ENCODE measurements around the gene CHFR.
"Not testable (repeated sequence)": the region's sequence is repeated elsewhere in the genome, so short reads cannot be mapped to it uniquely, and the experiment has no call there.

CHFR gene

GRCh38 chr12:132839558-132840235, 47.7 kb downstream of the CHFR start:
- FAIRE-seq = no peak

DNA sequence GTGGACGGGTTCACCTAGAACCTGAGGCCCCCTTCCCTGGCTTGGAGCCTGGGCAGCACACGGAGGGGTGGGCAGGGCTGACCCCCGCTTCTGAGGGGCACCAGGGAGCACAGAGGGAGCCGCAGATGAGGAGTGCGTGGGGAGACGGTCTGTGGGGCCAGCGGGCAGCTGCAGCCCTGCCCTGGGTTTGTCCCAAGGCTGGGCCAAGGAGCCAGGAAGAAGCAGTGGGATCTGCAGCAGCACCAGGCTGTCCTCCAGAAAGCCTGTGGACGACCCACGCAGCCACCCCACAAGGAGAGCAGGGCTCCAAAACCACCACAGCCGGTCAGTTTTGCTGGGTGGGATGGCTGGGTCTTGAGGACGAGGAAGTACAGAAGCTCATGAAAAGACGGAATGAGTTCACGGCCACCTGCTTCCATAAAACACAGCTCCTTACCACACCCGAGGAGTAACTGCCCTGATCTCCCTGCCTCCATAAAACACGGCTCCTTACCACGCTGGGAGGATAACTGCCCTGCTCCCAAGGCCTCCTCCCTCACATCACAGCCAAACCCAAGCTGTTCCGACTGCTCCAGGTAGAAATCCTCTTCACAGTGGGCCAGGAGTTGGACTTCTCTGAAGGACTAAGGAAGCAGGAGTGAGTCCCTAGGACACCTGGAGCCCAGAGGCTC, 48.9 kb downstream of the CHFR start:
- no peak for FAIRE-seq

DNA sequence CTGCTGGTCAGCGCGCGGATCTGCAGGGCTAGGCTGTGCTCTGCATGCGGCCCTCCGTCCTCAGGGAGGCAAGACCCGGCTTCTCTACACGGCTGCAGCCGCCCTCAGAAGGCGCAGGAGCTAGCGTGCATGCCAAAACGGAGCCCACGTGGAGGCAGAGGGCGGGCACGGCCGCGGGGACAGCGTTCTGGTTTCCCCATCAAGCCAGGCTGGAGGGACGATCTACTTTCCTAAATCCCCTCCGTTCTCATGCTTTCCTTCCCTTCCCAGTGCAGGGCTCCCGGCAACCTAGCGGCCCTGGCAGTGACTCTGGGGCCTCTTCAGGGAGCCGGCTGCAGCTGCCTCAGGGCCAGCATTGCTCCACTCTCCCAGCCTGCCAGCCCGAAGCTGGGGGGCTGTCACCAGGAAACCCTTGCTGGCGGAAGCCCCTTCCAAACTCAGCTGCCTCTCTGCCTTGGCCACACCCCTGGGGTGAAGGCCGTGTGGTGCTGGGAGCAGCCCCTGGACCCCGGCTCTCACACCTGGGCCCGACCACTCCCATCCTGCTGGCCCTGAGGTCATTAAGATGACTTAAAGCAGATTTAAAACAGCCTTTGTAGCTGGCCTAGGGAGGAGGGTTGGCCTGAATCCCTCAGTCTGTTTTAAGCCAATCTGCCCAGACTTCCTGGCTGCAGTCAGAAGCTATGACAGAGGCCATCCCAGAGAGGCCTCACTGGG, 49.6 kb downstream of the CHFR start:
- FAIRE-seq = no peak

DNA sequence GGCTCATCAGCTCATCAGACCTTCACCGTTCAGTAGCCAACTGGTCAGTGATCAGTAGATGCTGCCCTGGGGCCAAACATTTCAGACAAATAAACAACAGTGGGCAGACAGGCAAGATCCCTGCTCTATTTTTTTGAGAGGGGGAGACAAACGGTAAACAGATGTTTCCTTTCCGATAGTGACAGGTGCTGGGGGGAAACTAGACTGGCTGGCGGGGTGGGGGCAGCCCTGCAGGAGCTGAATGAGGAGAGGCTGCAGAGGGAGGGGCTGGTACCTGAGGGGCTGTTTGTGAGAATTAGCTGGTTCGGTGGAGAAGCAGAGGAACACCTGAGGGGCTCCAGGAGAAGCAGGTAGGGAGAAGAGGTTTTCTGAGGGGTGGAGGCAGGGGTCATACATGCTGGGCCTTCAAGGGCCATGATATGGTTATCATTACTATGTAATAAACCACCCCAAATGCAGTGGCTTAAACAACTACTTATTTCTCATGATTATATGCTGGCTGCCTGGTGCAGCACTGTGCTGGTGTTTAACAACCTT, 50.5 kb downstream of the CHFR start:
- FAIRE-seq = no peak

- not testable (repeated sequence) for FAIRE-seq
These were observed 51.2 kb downstream of the CHFR start for GRCh38 chr12:132836230-132836629.

- FAIRE-seq = no peak
These were observed 52.1 kb downstream of the CHFR start for GRCh38 chr12:132835076-132836025.

DNA sequence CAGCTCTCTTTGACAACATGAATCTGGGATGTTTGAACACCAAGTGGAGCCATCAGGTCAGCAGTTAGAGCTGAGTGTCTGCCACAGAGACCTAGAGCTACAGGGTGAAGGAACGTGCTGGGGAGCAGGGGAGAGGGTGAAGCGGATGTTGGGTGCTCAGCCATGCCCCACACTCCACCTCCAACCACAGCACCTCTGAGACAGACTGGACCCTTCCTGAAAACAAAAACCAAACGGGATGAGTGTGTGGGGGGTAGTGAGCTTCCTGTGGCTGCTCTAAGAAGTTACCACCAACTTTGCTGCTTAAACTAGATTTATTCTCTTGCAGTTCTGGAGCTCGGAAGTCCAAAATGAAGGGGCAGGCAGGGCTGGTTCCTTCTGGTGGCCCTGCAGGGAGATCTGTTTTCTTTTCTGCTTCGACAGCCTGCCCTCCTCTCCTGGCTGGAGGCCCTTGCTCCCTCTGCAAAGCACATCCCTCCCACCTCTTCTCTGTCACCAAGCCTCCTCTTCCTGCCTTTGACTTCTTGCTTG, 53.2 kb downstream of the CHFR start:
- no peak for FAIRE-seq

GRCh38 chr12:132833341-132833740, 54.1 kb downstream of the CHFR start:
- no peak for FAIRE-seq

- no peak for FAIRE-seq
These were observed 55.6 kb downstream of the CHFR start for GRCh38 chr12:132831771-132832170.

DNA sequence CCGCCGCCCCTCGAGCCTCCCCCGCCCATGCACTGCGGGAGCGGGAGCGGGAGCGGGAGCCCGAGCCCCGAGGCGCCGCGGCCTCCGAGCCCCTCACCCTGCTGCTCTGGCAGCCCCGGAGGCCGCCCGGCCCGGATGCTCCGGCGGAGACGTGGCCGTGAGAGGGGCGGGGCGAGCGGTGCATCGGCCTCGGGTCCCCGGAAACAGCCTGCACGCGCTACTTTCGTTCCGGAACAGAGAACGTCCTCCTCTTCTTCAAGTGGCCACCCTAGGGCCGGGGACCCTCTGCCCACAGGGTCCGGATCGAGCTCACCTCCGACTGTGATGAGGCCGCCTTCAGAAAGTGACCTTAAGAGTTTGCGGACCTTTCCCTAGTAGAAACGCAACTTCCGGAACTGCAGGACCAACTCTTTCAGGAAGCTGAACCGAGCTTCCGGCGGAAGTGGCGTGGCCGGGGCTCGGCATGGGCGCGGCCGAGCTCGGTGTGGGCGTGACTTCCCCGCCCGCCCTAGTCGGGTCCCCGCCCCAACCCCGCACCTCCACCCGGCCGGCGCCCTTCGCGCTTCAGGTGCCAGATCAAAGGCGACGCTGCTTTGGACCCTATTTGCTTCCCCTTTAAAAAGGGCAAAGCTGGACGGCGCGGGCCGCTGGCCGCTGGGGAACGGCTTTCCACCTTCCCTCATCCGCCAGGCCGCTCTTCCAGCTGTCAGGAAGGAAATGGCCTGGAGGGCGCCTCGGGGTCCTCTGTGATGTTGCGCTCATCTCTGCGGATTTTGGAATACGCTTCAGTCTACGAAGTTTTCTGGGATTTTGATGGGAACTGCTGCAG, 58.5 kb downstream of the CHFR start, which contains the start of gene GOLGA3:
Gene GOLGA3 (minus strand): TSS at position 164 of the 829 bp plus-strand sequence. CDS start 6,741 bp downstream, outside the sequence.
- no peak for FAIRE-seq

GRCh38 chr12:132827763-132828703, 59.4 kb downstream of the CHFR start:
- no peak for FAIRE-seq

- no peak for FAIRE-seq
These were observed 61.5 kb downstream of the CHFR start for GRCh38 chr12:132825861-132826260.

- no peak for FAIRE-seq
These were observed 62.3 kb downstream of the CHFR start for GRCh38 chr12:132825089-132825488.

DNA sequence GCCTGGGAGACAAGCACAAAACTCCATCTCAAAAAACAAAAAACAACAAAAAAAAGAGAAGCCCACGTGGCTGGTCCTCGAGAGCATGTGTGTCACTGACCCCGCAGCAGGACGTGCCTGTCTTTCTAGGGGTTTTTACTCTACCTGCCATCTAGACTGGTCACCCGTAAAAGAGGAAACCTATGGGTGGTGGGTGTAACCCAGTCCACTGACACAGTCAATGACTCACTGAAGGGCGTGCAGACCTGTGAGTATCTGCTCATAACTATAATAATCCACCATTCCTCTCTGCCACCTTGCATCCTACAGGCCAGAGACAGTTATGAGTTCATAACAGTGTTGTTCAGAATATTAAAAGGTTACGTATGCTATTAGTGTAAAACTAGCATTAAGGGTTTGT, 63.4 kb downstream of the CHFR start:
- FAIRE-seq = no peak

DNA sequence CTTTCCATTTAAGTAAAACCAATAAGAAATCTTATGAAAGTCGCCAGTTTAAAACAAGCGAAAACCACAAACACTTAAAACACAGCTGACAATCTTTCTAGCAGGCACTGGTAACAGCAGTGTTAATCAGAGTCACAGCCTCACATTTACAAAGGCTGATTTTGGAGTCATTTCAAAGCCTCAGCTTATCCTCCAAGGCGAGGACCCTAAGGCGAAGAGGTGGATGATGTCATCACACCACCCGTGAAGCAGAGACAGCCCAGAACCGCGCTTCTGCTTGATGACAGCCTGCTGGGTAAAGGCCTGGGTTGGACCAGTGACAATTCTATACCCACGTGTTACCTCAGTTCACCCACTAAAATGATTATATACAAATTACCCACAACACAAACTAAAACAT, 68.8 kb downstream of the CHFR start:
- FAIRE-seq = no peak

GRCh38 chr12:132814232-132814631, 73.2 kb downstream of the CHFR start:
- no peak for FAIRE-seq

DNA sequence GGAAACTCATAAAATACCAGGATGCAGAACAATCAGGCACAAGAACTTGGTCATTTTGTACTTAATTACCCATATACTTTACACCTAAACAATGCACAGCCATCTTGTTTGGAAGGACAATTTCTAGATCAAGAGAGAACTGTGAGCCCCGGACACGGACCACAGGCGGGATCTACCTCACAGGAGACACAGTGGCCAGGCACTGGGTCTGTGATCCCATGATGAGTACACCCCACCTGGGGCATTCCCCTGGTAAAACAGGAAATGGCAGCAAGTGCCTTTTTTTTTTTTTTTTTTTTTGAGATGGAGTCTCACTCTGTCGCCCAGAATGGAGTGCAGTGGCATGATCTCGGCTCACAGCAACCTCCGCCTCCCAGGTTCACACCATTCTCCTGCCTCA, 74.0 kb downstream of the CHFR start:
- no peak for FAIRE-seq

DNA sequence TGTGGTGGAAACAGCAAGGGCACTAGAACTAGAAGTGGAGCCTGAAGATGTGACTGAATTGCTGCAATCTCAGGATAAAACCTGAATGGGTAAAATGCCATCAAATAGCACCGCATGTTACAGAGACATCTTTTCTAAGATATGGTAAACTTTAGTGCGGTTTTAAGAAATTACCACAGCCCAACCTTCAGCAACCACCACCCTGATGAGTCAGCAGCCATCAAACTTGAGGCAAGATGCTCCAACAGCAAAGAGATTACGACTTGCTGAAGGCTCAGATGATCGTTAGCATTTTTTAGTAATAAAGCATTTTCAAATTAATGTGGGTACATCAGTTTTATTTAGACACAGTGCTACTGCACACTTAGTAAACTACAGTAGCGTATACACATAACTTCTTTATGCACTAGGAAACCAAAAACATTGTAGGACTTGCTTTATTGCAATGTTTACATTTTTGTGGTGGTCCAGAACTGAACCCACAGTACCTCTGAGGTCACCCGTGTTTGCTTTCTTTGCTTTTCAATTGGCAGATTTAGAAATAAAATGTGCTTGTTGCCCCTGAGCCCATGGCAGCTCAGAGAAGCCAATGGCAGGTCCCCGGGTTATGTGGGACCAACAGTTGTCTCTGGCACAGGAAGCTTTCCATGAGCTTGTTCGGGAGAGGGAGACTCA, 74.6 kb downstream of the CHFR start:
- no peak for FAIRE-seq

GRCh38 chr12:132809391-132809790, 78.0 kb downstream of the CHFR start:
- not testable (repeated sequence) for FAIRE-seq

Data from TTC549 (cell line).